ENCODE data around the gene AMER2.

AMER2 gene

GRCh38 chr13:25192936-25193335 is 20.8 kb upstream of the AMER2 start:
- TF ChIP-seq ZNF274 (IDR thresholded peaks at IDR 0.05; ENCODE audit: low read depth, low read length): no peak

GRCh38 chr13:25192489-25192888 is 20.4 kb upstream of the AMER2 start:
- no peak overlapping the region for H3K4me3 ChIP-seq (ENCODE audit: low read length)
- no peak for TF ChIP-seq ZNF274 (IDR thresholded peaks at IDR 0.05; ENCODE audit: low read depth, low read length)

More at GRCh38 chr13:25192936-25193335, 20.8 kb upstream of the AMER2 start:
- no peak overlapping the region for H3K4me3 ChIP-seq (ENCODE audit: low read length)

GRCh38 chr13:25192052-25192451 is 20.0 kb upstream of the AMER2 start:
- H3K4me3 ChIP-seq (ENCODE audit: low read length): no peak overlapping the region
- TF ChIP-seq ZNF274 (IDR thresholded peaks at IDR 0.05; ENCODE audit: low read depth, low read length): no peak

GRCh38 chr13:25190771-25191170 is 18.7 kb upstream of the AMER2 start:
- H3K4me3 ChIP-seq (ENCODE audit: low read length): no peak overlapping the region
- TF ChIP-seq ZNF274 (IDR thresholded peaks at IDR 0.05; ENCODE audit: low read depth, low read length): no peak

- TF ChIP-seq ZNF274 (IDR thresholded peaks at IDR 0.05; ENCODE audit: low read depth, low read length): no peak
- no peak overlapping the region for H3K4me3 ChIP-seq (ENCODE audit: low read length)
Observed at GRCh38 chr13:25190256-25190655, 18.2 kb upstream of the AMER2 start.

GRCh38 chr13:25187596-25187995 is 15.5 kb upstream of the AMER2 start:
- H3K4me3 ChIP-seq (ENCODE audit: low read length): no peak overlapping the region
- TF ChIP-seq ZNF274 (IDR thresholded peaks at IDR 0.05; ENCODE audit: low read depth, low read length): no peak

- no peak overlapping the region for H3K4me3 ChIP-seq (ENCODE audit: low read length)
- TF ChIP-seq ZNF274 (IDR thresholded peaks at IDR 0.05; ENCODE audit: low read depth, low read length): no peak
Observed at GRCh38 chr13:25186187-25186586, 14.1 kb upstream of the AMER2 start.

GRCh38 chr13:25181597-25181996 is 9.5 kb upstream of the AMER2 start:
- no peak for TF ChIP-seq ZNF274 (IDR thresholded peaks at IDR 0.05; ENCODE audit: low read depth, low read length)
- peak overlapping the region; percentile 20; the same call in 1 of the 2 replicates for H3K4me3 ChIP-seq (ENCODE audit: low read length)

GRCh38 chr13:25180775-25181537 is 8.9 kb upstream of the AMER2 start:
- peak overlapping the region; percentile 20; the same call in 1 of the 2 replicates for H3K4me3 ChIP-seq (ENCODE audit: low read length)
- no peak for TF ChIP-seq ZNF274 (IDR thresholded peaks at IDR 0.05; ENCODE audit: low read depth, low read length)

GRCh38 chr13:25179832-25180774 is 8.0 kb upstream of the AMER2 start:
- H3K4me3 ChIP-seq (ENCODE audit: low read length): no peak overlapping the region; the same call in 1 of the 2 replicates
- no peak for TF ChIP-seq ZNF274 (IDR thresholded peaks at IDR 0.05; ENCODE audit: low read depth, low read length)

GRCh38 chr13:25179011-25179410 is 6.9 kb upstream of the AMER2 start:
- no peak for TF ChIP-seq ZNF274 (IDR thresholded peaks at IDR 0.05; ENCODE audit: low read depth, low read length)
- no peak overlapping the region for H3K4me3 ChIP-seq (ENCODE audit: low read length)

GRCh38 chr13:25178070-25178469 is 6.0 kb upstream of the AMER2 start:
- H3K4me3 ChIP-seq (ENCODE audit: low read length): no peak overlapping the region
- peak; percentile 76 for TF ChIP-seq ZNF274 (IDR thresholded peaks at IDR 0.05; ENCODE audit: low read depth, low read length)

- H3K4me3 ChIP-seq (ENCODE audit: low read length): no peak overlapping the region
- no peak for TF ChIP-seq ZNF274 (IDR thresholded peaks at IDR 0.05; ENCODE audit: low read depth, low read length)
Observed at GRCh38 chr13:25177636-25178035, 5.5 kb upstream of the AMER2 start.

- TF ChIP-seq ZNF274 (IDR thresholded peaks at IDR 0.05; ENCODE audit: low read depth, low read length): no peak
- H3K4me3 ChIP-seq (ENCODE audit: low read length): no peak overlapping the region
Observed at GRCh38 chr13:25177012-25177411, 4.9 kb upstream of the AMER2 start.

GRCh38 chr13:25175431-25175830 is 3.3 kb upstream of the AMER2 start:
- TF ChIP-seq ZNF274 (IDR thresholded peaks at IDR 0.05; ENCODE audit: low read depth, low read length): no peak
- no peak overlapping the region for H3K4me3 ChIP-seq (ENCODE audit: low read length)
